Left hindlimb (tissue), 1 donor: ENCODE measurements around the gene LSM5.

Experiments
- DNase-seq: peaks from one replicate; pipeline ENCODE4 v3.0.0-alpha.2; 2018

Gene LSM5

GRCh38 chr7:32490127-32490796 is at the start of gene LSM5:
TSS of gene LSM5 (minus strand) at chr7:32490380. CDS start at chr7:32490365, 15 bp downstream.
- DNase-seq = peak; percentile 94

GRCh38 chr7:32539366-32539765 is 49.2 kb upstream of the LSM5 start:
- no peak for DNase-seq

- no peak for DNase-seq
Observed at GRCh38 chr7:32537760-32538159, 47.6 kb upstream of the LSM5 start.

- no peak for DNase-seq
Observed at GRCh38 chr7:32536585-32536984, 46.4 kb upstream of the LSM5 start.

- no peak for DNase-seq
Observed at GRCh38 chr7:32536016-32536415, 45.8 kb upstream of the LSM5 start.

- no peak for DNase-seq
Observed at GRCh38 chr7:32535162-32535702, 45.1 kb upstream of the LSM5 start.

GRCh38 chr7:32533276-32534029 is 43.3 kb upstream of the LSM5 start:
- no peak for DNase-seq

- DNase-seq = no peak
Observed at GRCh38 chr7:32532716-32533115, 42.5 kb upstream of the LSM5 start.

GRCh38 chr7:32532086-32532485 is 41.9 kb upstream of the LSM5 start:
- DNase-seq = no peak

- DNase-seq = no peak
Observed at GRCh38 chr7:32531402-32531801, 41.2 kb upstream of the LSM5 start.

- no peak for DNase-seq
Observed at GRCh38 chr7:32525839-32526238, 35.7 kb upstream of the LSM5 start.

- no peak for DNase-seq
Observed at GRCh38 chr7:32524631-32525030, 34.5 kb upstream of the LSM5 start.

GRCh38 chr7:32522746-32523530 is 32.8 kb upstream of the LSM5 start:
- DNase-seq = no peak

GRCh38 chr7:32519763-32520162 is 29.6 kb upstream of the LSM5 start:
- DNase-seq = no peak

GRCh38 chr7:32518534-32519140 is 28.5 kb upstream of the LSM5 start:
- DNase-seq = no peak

GRCh38 chr7:32516551-32517100 is 26.4 kb upstream of the LSM5 start:
- DNase-seq = no peak

GRCh38 chr7:32515890-32516550 is 25.8 kb upstream of the LSM5 start:
- DNase-seq = no peak

GRCh38 chr7:32513210-32513609 is 23.0 kb upstream of the LSM5 start:
- no peak for DNase-seq

GRCh38 chr7:32511791-32512190 is 21.6 kb upstream of the LSM5 start:
- DNase-seq = no peak

- DNase-seq = no peak
Observed at GRCh38 chr7:32507414-32507813, 17.2 kb upstream of the LSM5 start.

GRCh38 chr7:32506266-32507054 is 16.3 kb upstream of the LSM5 start:
- no peak for DNase-seq
